Suprapubic skin (tissue), 4 donors: ENCODE data around the gene DYNLT5. TPM values are rescaled to one million over a fixed set of nuclear protein-coding genes. Genes with fewer than 3 reads are reported as not detected.
A peak's percentile ranks its signal among the peaks of the same experiment; 100 is the strongest.

Experiments used
- DNase-seq, 2 donors: peaks; one replicate each; pipeline ENCODE4 v3.0.0-alpha.2; 2019; ENCODE audit warnings: low spot score in 2 of 2
- H3K27ac ChIP-seq: fragments of 200-600 bp; sonication (generic); one replicate; pipeline ENCODE4 v1.5.1; 2019
- H3K27me3 ChIP-seq: fragments of 200-600 bp; sonication (generic); one replicate; pipeline ENCODE4 v1.5.1; 2019
- H3K36me3 ChIP-seq: fragments of 200-600 bp; sonication (generic); one replicate; pipeline ENCODE4 v1.5.1; 2019
- H3K4me1 ChIP-seq: fragments of 200-600 bp; sonication (generic); one replicate; pipeline ENCODE4 v1.5.1; 2019
- H3K4me3 ChIP-seq: fragments of 200-600 bp; sonication (generic); one replicate; pipeline ENCODE4 v1.5.1; 2019; ENCODE audit warnings: mild to moderate bottlenecking
- H3K9me3 ChIP-seq: fragments of 200-600 bp; sonication (generic); one replicate; pipeline ENCODE4 v1.5.1; 2019
- CTCF ChIP-seq, 2 donors: fragments of 200-600 bp in 1 of 2; fragments of 450-650 bp in 1 of 2; sonication (generic) in 1 of 2; IDR thresholded peaks; one replicate each; pipeline ENCODE4 v1.5.1; 2016 to 2019; ENCODE audit warnings: antibody characterized with exemption in 2 of 2, mild to moderate bottlenecking in 1 of 2, moderate library complexity in 1 of 2
- EP300 ChIP-seq: sonication (generic); formaldehyde crosslinking; IDR thresholded peaks from one replicate; pipeline ENCODE4 v1.6.1; 2017; ENCODE audit warnings: antibody characterized with exemption
- POLR2A ChIP-seq, 2 donors: fragments of 450-650 bp; IDR thresholded peaks; one replicate each; pipeline ENCODE4 v1.6.1; 2017; ENCODE audit warnings: antibody characterized with exemption in 2 of 2, mild to moderate bottlenecking in 2 of 2, moderate library complexity in 2 of 2
- POLR2AphosphoS5 ChIP-seq, 3 donors: sonication (generic); formaldehyde crosslinking; IDR thresholded peaks; one replicate each; pipeline ENCODE4 v1.6.1; 2017; ENCODE audit warnings: antibody characterized with exemption in 3 of 3
- WGBS: methylation state at CpG from one replicate; pipeline ENCODE4 v1.1.5; 2018; 5-methylcytosine and 5-hydroxymethylcytosine counted together
- total RNA-seq, 4 donors: library from RNA; depleted of rRNA; stranded (reverse); fragments of >200 nt; gene quantifications; one replicate each; pipeline ENCODE4 v1.1.0, GENCODE V29; 2016

DYNLT5 gene
- total RNA-seq, 4 donors from 2014 or later, result 1.1 to 2.6 TPM; not detected in 2

DNA sequence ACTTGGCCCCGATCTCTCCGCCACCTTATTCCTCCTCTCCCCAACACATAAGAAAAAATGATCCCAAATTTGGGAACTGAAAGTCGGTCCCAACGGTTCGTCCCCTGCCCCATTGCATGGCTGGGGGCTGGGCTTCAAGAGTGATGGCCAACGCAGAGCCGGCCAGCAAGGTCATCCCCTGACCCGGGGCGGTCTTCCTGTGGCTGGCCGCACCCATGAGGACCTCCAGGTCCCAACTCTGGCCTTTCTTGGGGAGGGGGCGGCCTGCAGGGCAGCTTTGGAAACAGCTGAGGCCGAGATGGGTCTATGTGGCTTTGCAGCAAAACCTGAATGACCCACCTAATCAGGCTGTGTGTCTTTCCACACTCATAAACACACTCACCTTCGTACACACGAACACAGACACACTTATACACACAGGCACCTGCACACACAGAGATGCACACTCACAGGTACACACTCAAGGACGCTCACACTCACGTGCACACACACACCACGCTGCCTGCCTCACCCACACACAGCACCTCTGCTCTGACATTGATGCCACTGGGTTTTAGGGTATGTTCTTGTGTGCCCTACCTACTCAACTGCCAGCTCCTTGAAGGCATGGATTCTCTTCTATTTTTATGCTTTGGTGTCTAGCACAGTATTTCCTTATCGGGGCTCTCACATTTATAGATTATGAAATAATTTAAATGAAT, 562 bp downstream of the DYNLT5 start:
- H3K27me3 ChIP-seq, result peaks cover 22% of the 10 kb centered on the region
- no peaks in the 10 kb centered on the region for H3K36me3 ChIP-seq
- DNase-seq, result no peak
- WGBS, result 47% methylated on average over 8 of the region's 18 CpGs
- TF ChIP-seq CTCF (IDR thresholded peaks at IDR 0.05) (no peak), EP300 (no peak), POLR2A (IDR thresholded peaks at IDR 0.05) (no peak), POLR2AphosphoS5 (IDR thresholded peaks at IDR 0.05) (no peak)
- no peaks in the 10 kb centered on the region for H3K9me3 ChIP-seq
- H3K4me1 ChIP-seq, result peaks cover 15% of the 10 kb centered on the region
- H3K4me3 ChIP-seq, result peak overlapping the region; percentile 41
- no peak overlapping the region for H3K27ac ChIP-seq

GRCh38 chr1:66757722-66758240, 5.5 kb downstream of the DYNLT5 start:
- no peak for DNase-seq
- Histone ChIP-seq H3K36me3 (no peaks in the 10 kb centered on the region), H3K27me3 (peaks cover 9% of the 10 kb centered on the region), H3K9me3 (no peaks in the 10 kb centered on the region), H3K27ac (no peak overlapping the region), H3K4me3 (no peak overlapping the region), H3K4me1 (peaks cover 2% of the 10 kb centered on the region)
- WGBS, result 77% methylated on average over 6 of the region's 6 CpGs
- no peak for TF ChIP-seq POLR2A (IDR thresholded peaks at IDR 0.05)
- no peak for TF ChIP-seq EP300
- no peak for TF ChIP-seq POLR2AphosphoS5 (IDR thresholded peaks at IDR 0.05)
- TF ChIP-seq CTCF (IDR thresholded peaks at IDR 0.05), result no peak

GRCh38 chr1:66758241-66758755, 6.0 kb downstream of the DYNLT5 start:
- Histone ChIP-seq H3K9me3 (no peaks in the 10 kb centered on the region), H3K36me3 (no peaks in the 10 kb centered on the region), H3K27ac (no peak overlapping the region), H3K4me1 (no peaks in the 10 kb centered on the region), H3K4me3 (no peak overlapping the region), H3K27me3 (peaks cover 5% of the 10 kb centered on the region)
- TF ChIP-seq POLR2A (IDR thresholded peaks at IDR 0.05) (no peak), EP300 (no peak), CTCF (IDR thresholded peaks at IDR 0.05) (no peak), POLR2AphosphoS5 (IDR thresholded peaks at IDR 0.05) (no peak)
- no peak for DNase-seq
- 84% methylated on average over 1 of the region's 1 CpG for WGBS

- Histone ChIP-seq H3K9me3 (no peaks in the 10 kb centered on the region), H3K27ac (no peak overlapping the region), H3K27me3 (no peaks in the 10 kb centered on the region), H3K36me3 (no peaks in the 10 kb centered on the region), H3K4me1 (no peaks in the 10 kb centered on the region), H3K4me3 (no peak overlapping the region)
- TF ChIP-seq POLR2AphosphoS5 (IDR thresholded peaks at IDR 0.05), result no peak
- no peak for TF ChIP-seq POLR2A (IDR thresholded peaks at IDR 0.05)
- no peak for TF ChIP-seq CTCF (IDR thresholded peaks at IDR 0.05)
- no peak for TF ChIP-seq EP300
- DNase-seq, result no peak
- 96% methylated on average over 1 of the region's 1 CpG for WGBS
Measured at GRCh38 chr1:66760506-66760905, 8.2 kb downstream of the DYNLT5 start.

GRCh38 chr1:66761221-66761620, 9.0 kb downstream of the DYNLT5 start:
- Histone ChIP-seq H3K27me3 (no peaks in the 10 kb centered on the region), H3K4me1 (no peaks in the 10 kb centered on the region), H3K9me3 (no peaks in the 10 kb centered on the region), H3K36me3 (no peaks in the 10 kb centered on the region), H3K27ac (no peak overlapping the region), H3K4me3 (no peak overlapping the region)
- no peak for TF ChIP-seq EP300
- TF ChIP-seq POLR2AphosphoS5 (IDR thresholded peaks at IDR 0.05), result no peak
- TF ChIP-seq POLR2A (IDR thresholded peaks at IDR 0.05), result no peak
- no peak for TF ChIP-seq CTCF (IDR thresholded peaks at IDR 0.05)
- no peak for DNase-seq
- WGBS, result 80% methylated on average over 2 of the region's 2 CpGs
